Muscle of leg (tissue), 11 donors: ENCODE measurements around the gene XRCC5. TPM values are rescaled to one million over a fixed set of nuclear protein-coding genes. Genes with fewer than 3 reads are reported as not detected.
"Not testable (repeated sequence)": the region's sequence is repeated elsewhere in the genome, so short reads cannot be mapped to it uniquely, and the experiment has no call there.

Experiments used
- DNase-seq: peaks from one replicate; pipeline ENCODE4 v3.0.0; 2013
- H3K27ac ChIP-seq: one replicate; pipeline ENCODE4 v1.5.1; 2013; ENCODE audit warnings: mild to moderate bottlenecking, low read length, control low read depth
- H3K27me3 ChIP-seq: one replicate; pipeline ENCODE4 v1.6.1; 2013; ENCODE audit warnings: low read length; ENCODE audit not compliant: control insufficient read depth, insufficient read depth
- H3K36me3 ChIP-seq: one replicate; pipeline ENCODE4 v1.6.1; 2013; ENCODE audit warnings: low read length; ENCODE audit not compliant: control insufficient read depth, insufficient read depth
- H3K4me1 ChIP-seq: one replicate; pipeline ENCODE4 v1.6.1; 2013; ENCODE audit warnings: low read length; ENCODE audit not compliant: control insufficient read depth, insufficient read depth
- H3K4me3 ChIP-seq: one replicate; pipeline ENCODE4 v1.5.1; 2013; ENCODE audit warnings: low read length, control low read depth
- H3K9me3 ChIP-seq: replicated peaks from 2 replicates; pipeline ENCODE4 v1.6.1; 2013; ENCODE audit warnings: low read depth, low read length; ENCODE audit not compliant: control insufficient read depth
- WGBS: methylation state at CpG from one replicate; pipeline ENCODE4 v1.1.5; 2013; ENCODE audit warnings: missing lambda C conversion rate; ENCODE audit not compliant: insufficient coverage; 5-methylcytosine and 5-hydroxymethylcytosine counted together
- polyA plus RNA-seq, 8 donors: library from polyadenylated mRNA; unstranded; fragments of 120-200 nt; gene quantifications; one replicate each; pipeline versions ENCODE4 v1.2.1 to v1.2.3, GENCODE V29; 2013; ENCODE audit warnings: inconsistent platforms in 1 of 8, low replicate concordance in 1 of 8; ENCODE audit not compliant: insufficient read length in 8 of 8, insufficient read depth in 1 of 8
- total RNA-seq: library from RNA; stranded (reverse); fragments of 120-200 nt; gene quantifications from one replicate; pipeline ENCODE4 v1.2.4, GENCODE V29; 2013

The XRCC5 gene
- total and polyA plus RNA-seq, 9 donors: 139 to 188 (median 158) TPM

GRCh38 chr2:216202626-216203250 is 93.6 kb downstream of the XRCC5 start:
- H3K36me3 ChIP-seq: peaks cover 65% of the 10 kb centered on the region
- 90% methylated on average over 2 of the region's 3 CpGs for WGBS
- H3K27me3 ChIP-seq: no peaks in the 10 kb centered on the region
- no peak overlapping the region for H3K4me3 ChIP-seq
- no peak for DNase-seq
- H3K27ac ChIP-seq: no peak overlapping the region
- H3K9me3 ChIP-seq: no peaks in the 10 kb centered on the region
- no peaks in the 10 kb centered on the region for H3K4me1 ChIP-seq

GRCh38 chr2:216205486-216205885 is 96.3 kb downstream of the XRCC5 start:
- no peaks in the 10 kb centered on the region for H3K4me1 ChIP-seq
- no peak overlapping the region for H3K4me3 ChIP-seq
- no peaks in the 10 kb centered on the region for H3K9me3 ChIP-seq
- WGBS: no CpG with 5 or more reads among the region's 1 CpG
- H3K36me3 ChIP-seq: peaks cover 59% of the 10 kb centered on the region
- no peak overlapping the region for H3K27ac ChIP-seq
- no peaks in the 10 kb centered on the region for H3K27me3 ChIP-seq
- DNase-seq: peak; percentile 29

GRCh38 chr2:216206041-216206703 is 97.0 kb downstream of the XRCC5 start:
- no peak for DNase-seq
- no CpG with 5 or more reads among the region's 2 CpGs for WGBS
- Histone ChIP-seq H3K9me3 (no peaks in the 10 kb centered on the region), H3K27ac (no peak overlapping the region), H3K27me3 (no peaks in the 10 kb centered on the region), H3K36me3 (peaks cover 59% of the 10 kb centered on the region), H3K4me3 (no peak overlapping the region), H3K4me1 (no peaks in the 10 kb centered on the region)

- 82% methylated on average over 2 of the region's 5 CpGs for WGBS
These were observed 97.7 kb downstream of the XRCC5 start for GRCh38 chr2:216206821-216207220.

GRCh38 chr2:216208661-216209060 is 99.5 kb downstream of the XRCC5 start:
- H3K4me3 ChIP-seq, H3K9me3 ChIP-seq, H3K27me3 ChIP-seq, H3K4me1 ChIP-seq, H3K27ac ChIP-seq, DNase-seq: not testable (repeated sequence)
- peaks cover 46% of the 10 kb centered on the region for H3K36me3 ChIP-seq
- 88% methylated on average over 4 of the region's 8 CpGs for WGBS

More at GRCh38 chr2:216206821-216207220, 97.7 kb downstream of the XRCC5 start:
- no peaks in the 10 kb centered on the region for H3K27me3 ChIP-seq
- no peak overlapping the region for H3K27ac ChIP-seq
- no peak for DNase-seq
- no peak overlapping the region for H3K4me3 ChIP-seq
- H3K9me3 ChIP-seq: no peaks in the 10 kb centered on the region
- H3K36me3 ChIP-seq: peaks cover 54% of the 10 kb centered on the region
- no peaks in the 10 kb centered on the region for H3K4me1 ChIP-seq

- no CpG with 5 or more reads among the region's 3 CpGs for WGBS
- no peak overlapping the region for H3K27ac ChIP-seq
- H3K9me3 ChIP-seq: no peaks in the 10 kb centered on the region
- no peaks in the 10 kb centered on the region for H3K4me1 ChIP-seq
- H3K27me3 ChIP-seq: no peaks in the 10 kb centered on the region
- no peak overlapping the region for H3K4me3 ChIP-seq
- H3K36me3 ChIP-seq: peaks cover 27% of the 10 kb centered on the region
- DNase-seq: peak; percentile 55
These were observed 101.8 kb downstream of the XRCC5 start for GRCh38 chr2:216210701-216211540.

GRCh38 chr2:216211614-216212145 is 102.5 kb downstream of the XRCC5 start:
- H3K4me3 ChIP-seq: no peak overlapping the region
- WGBS: no CpG with 5 or more reads among the region's 2 CpGs
- no peaks in the 10 kb centered on the region for H3K4me1 ChIP-seq
- no peak for DNase-seq
- no peaks in the 10 kb centered on the region for H3K27me3 ChIP-seq
- H3K27ac ChIP-seq: no peak overlapping the region
- H3K9me3 ChIP-seq: no peaks in the 10 kb centered on the region
- peaks cover 19% of the 10 kb centered on the region for H3K36me3 ChIP-seq

GRCh38 chr2:216214768-216215167 is 105.6 kb downstream of the XRCC5 start:
- no peak for DNase-seq
- no peak overlapping the region for H3K27ac ChIP-seq
- peaks cover 6% of the 10 kb centered on the region for H3K36me3 ChIP-seq
- H3K27me3 ChIP-seq: no peaks in the 10 kb centered on the region
- H3K4me1 ChIP-seq: peaks cover 5% of the 10 kb centered on the region
- no peaks in the 10 kb centered on the region for H3K9me3 ChIP-seq
- no peak overlapping the region for H3K4me3 ChIP-seq
- WGBS: 100% methylated on average over 1 of the region's 2 CpGs

- 100% methylated on average over 1 of the region's 4 CpGs for WGBS
- DNase-seq: peak; percentile 20
- H3K36me3 ChIP-seq: peaks cover 6% of the 10 kb centered on the region
- peaks cover 5% of the 10 kb centered on the region for H3K4me1 ChIP-seq
- no peaks in the 10 kb centered on the region for H3K9me3 ChIP-seq
- no peaks in the 10 kb centered on the region for H3K27me3 ChIP-seq
- H3K4me3 ChIP-seq: no peak overlapping the region
- no peak overlapping the region for H3K27ac ChIP-seq
These were observed 106.7 kb downstream of the XRCC5 start for GRCh38 chr2:216215658-216216390.
